Activated CD4-positive, CD25-positive, alpha-beta regulatory T cell treated with anti-CD3 and anti-CD28 coated beads, Interleukin-2, amount 50 U/mL, for 24 hours (primary cell): ENCODE measurements around the gene TAS2R39.

Source experiments
- ATAC-seq, 2 donors: fragments of 150-1000 bp; cut with Tn5 transposase; one replicate each; pipeline ENCODE4 v1.10.0; 2021; ENCODE audit warnings: mild to moderate bottlenecking in 1 of 2, moderate library complexity in 1 of 2

The TAS2R39 gene

GRCh38 chr7:143216686-143217085 is 33.5 kb downstream of the TAS2R39 start:
- ATAC-seq: no peak

- no peak for ATAC-seq
These were observed 34.6 kb downstream of the TAS2R39 start for GRCh38 chr7:143217806-143218205.

GRCh38 chr7:143221286-143221685 is 38.1 kb downstream of the TAS2R39 start:
- ATAC-seq: no peak

- no peak for ATAC-seq
These were observed 38.5 kb downstream of the TAS2R39 start, which contains the start of gene TAS2R40 for GRCh38 chr7:143221737-143222136. TSS of gene TAS2R40 (plus strand) at chr7:143222037. CDS start at chr7:143222079, 42 bp downstream.

GRCh38 chr7:143222782-143223181 is 39.6 kb downstream of the TAS2R39 start:
- ATAC-seq: no peak

- no peak for ATAC-seq
These were observed 40.6 kb downstream of the TAS2R39 start for GRCh38 chr7:143223784-143224183.

- no peak for ATAC-seq
These were observed 41.8 kb downstream of the TAS2R39 start for GRCh38 chr7:143225047-143225446.

- ATAC-seq: no peak
These were observed 44.6 kb downstream of the TAS2R39 start for GRCh38 chr7:143227806-143228205.

- ATAC-seq: no peak
These were observed 46.0 kb downstream of the TAS2R39 start for GRCh38 chr7:143229054-143229790.

- no peak for ATAC-seq
These were observed 47.6 kb downstream of the TAS2R39 start for GRCh38 chr7:143230602-143231457.
